Coronary artery (tissue), 2 donors: Measurements from ENCODE around the gene DIS3L2.
"Not testable (repeated sequence)": the region's sequence is repeated elsewhere in the genome, so short reads cannot be mapped to it uniquely, and the experiment has no call there.

Source experiments
- DNase-seq: peaks from one replicate; pipeline ENCODE4 v3.0.0-alpha.2; 2017; ENCODE audit warnings: low spot score
- H3K27ac ChIP-seq, 2 donors: fragments of 200-600 bp; sonication (generic); one replicate each; pipeline ENCODE4 v1.5.1; 2016 to 2019
- H3K4me3 ChIP-seq: fragments of 200-600 bp; sonication (generic); 2 replicates; pipeline ENCODE4 v1.5.1; 2016; ENCODE audit warnings: mild to moderate bottlenecking, moderate library complexity
- TF ChIP-seq, protein P1 (sequence below): fragments of 200-600 bp; sonication (generic); IDR thresholded peaks from one replicate; pipeline ENCODE4 v1.5.1; 2019; ENCODE audit warnings: antibody characterized with exemption

Gene DIS3L2

DNA sequence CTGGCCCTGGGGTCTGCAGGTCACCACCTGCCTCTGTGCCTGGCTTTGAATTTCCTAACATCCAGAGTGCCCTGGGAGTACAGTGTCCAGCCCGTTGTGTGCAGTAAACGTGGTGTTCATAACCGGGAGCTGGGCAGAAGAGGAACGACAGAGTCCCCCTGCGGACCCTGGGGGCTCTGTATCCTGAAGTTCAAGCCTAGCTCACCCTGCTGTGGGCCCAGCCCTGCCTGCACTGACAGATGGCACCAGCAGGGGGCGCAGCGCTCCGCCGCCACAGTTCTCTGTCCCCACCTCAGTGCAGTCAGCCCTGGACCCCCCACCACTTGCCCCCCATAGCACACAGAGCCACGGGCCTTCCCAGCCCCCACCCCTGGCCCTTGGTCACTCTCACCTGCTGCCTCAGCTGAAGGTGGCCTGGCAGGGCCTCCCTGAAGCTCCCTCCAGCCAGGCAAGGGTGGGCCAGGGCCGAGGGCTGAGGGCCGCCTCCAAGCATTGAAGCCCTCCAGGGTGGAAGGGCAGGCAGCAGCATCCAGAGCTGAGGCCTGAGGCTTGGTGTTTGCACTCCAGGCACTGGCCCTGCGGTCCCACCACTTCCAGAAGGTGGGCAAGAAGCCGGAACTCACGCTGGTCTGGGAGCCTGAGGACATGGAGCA lies 373.8 kb downstream of the DIS3L2 start:
- not testable (repeated sequence) for DNase-seq, H3K27ac ChIP-seq, H3K4me3 ChIP-seq

- DNase-seq = no peak
- H3K27ac ChIP-seq = no peak overlapping the region
- H3K4me3 ChIP-seq = no peak overlapping the region
- TF ChIP-seq, protein P1, sequence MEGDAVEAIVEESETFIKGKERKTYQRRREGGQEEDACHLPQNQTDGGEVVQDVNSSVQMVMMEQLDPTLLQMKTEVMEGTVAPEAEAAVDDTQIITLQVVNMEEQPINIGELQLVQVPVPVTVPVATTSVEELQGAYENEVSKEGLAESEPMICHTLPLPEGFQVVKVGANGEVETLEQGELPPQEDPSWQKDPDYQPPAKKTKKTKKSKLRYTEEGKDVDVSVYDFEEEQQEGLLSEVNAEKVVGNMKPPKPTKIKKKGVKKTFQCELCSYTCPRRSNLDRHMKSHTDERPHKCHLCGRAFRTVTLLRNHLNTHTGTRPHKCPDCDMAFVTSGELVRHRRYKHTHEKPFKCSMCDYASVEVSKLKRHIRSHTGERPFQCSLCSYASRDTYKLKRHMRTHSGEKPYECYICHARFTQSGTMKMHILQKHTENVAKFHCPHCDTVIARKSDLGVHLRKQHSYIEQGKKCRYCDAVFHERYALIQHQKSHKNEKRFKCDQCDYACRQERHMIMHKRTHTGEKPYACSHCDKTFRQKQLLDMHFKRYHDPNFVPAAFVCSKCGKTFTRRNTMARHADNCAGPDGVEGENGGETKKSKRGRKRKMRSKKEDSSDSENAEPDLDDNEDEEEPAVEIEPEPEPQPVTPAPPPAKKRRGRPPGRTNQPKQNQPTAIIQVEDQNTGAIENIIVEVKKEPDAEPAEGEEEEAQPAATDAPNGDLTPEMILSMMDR = no peak
Observed at GRCh38 chr2:232335859-232336215, 374.3 kb downstream of the DIS3L2 start.

- no peak overlapping the region for H3K4me3 ChIP-seq
- TF ChIP-seq, protein P1 = no peak
- H3K27ac ChIP-seq = no peak overlapping the region
- DNase-seq = no peak
Observed at GRCh38 chr2:232336241-232336736, 374.8 kb downstream of the DIS3L2 start.

DNA sequence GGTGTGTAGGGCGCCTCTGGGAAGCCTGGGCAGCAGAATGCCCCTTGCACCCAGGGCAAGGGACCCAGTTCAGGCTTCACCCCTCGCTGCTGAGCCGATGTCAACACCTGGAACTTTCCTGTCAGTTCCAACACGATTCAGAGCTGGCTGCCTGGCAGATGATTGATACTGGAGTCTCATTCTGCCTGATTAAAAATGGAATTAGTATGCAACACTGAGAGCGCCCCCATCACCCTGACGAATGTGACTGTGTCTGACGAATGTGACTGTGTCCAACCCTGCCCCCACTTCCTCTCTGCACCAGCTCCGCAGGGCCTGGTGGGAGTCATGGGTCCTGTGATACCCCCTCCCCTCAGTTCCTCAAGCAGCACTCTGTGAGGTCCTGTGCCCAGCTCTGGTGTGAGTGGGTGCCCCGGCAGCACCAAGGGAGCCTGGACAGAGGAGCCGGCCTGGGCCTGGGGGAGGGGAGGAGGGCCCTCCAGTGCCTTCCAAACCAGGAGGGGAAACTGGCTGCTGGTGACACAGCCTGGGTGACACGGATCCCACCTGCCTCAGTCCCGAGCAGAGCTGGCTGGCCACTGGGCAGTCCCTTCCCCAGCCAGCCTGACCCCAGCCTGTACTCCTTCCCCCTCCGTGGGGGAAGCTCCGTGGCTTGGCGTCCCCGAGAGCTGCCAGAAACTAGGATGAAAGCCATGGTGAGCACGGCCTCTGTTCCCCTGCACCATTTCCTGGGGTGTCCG lies 375.6 kb downstream of the DIS3L2 start:
- Histone ChIP-seq H3K27ac (no peak overlapping the region), H3K4me3 (no peak overlapping the region)
- no peak for DNase-seq
- TF ChIP-seq, protein P1 = no peak

DNA sequence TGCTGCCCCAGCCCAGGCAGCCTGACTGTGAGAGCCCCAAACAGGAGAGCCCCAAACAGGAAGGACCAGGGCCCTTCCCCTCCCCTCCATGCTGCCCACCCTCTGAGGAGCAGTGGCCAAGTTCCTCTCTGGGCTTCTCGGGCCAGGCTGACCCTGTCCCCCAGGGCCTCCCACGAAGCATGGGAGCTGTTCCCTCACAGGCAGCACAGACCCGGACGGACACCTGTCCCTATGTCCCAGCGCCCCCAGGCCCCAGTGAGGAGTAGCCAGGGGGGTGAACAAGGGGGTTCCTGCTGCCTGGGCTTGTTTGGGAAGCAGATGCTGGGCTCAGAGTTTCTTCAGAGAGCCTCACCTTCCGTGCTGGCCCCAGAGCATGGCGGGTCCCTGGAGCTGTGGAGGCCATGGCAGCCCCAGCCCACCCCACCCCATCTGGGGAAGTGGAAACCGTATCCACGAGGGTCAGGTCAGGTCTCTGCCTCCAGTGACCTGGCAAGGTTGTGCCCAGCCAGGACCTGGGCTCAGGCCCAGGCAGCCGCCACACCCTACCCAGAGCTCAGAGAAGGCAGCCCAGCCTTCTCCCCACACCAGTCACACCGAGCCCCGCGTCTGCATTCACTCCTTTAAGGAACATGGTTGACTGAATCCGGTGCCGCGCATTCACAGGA lies 376.7 kb downstream of the DIS3L2 start:
- DNase-seq, H3K4me3 ChIP-seq: not testable (repeated sequence)

GRCh38 chr2:232338759-232339106 lies 377.2 kb downstream of the DIS3L2 start:
- TF ChIP-seq, protein P1 = no peak
- Histone ChIP-seq H3K4me3 (no peak overlapping the region), H3K27ac (no peak overlapping the region)
- DNase-seq = no peak

More for the DNA sequence above, 376.7 kb downstream of the DIS3L2 start:
- H3K27ac ChIP-seq = not testable (repeated sequence)

DNA sequence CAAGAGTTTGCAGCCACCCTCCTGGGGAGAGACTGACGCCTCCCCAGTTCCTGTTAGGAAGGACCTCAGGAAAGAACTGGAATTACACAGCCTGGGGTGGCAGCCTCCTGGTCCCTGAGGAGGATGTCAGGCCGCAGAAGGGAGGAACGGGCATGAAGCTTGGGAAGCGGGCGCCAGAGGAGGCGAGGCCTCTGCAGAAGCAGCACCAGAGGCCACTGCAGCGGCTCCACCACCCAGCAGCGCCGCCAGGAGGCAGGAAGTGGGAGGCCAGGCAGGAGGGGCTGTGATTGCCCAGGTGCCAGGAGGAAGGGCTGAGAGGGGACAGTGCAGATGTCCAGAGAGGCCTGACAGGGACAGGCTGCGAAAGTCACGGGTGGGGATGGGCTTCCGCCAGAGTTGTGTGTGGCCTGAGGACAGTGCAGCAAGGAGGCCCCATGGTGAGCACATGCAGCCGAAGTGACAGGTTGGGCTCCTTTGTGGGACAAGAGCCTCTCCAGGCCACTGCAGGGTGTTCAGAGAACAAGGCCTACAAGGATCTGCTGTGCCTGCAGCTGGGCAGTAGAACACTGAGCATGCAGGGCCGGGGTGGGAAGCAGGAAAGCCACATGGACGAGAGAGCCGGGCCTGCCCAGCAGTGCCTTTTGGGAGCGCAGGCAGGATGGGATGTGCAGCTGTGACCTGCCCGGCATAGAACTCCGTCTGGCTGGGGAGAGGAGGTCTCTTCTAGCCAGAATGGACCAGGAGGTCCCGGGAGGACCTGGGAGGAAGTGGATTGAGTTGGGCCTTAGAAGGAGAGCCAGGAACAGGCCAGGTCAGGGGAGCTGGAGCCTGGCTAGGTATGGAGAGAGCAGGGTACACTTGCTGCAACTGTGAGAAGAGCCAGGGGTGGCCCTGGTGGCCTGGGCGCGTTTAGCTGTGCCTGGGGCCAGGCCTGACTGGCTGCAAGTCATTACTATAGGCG lies 377.9 kb downstream of the DIS3L2 start:
- TF ChIP-seq, protein P1 = no peak
- H3K27ac ChIP-seq = no peak overlapping the region
- DNase-seq = no peak
- no peak overlapping the region for H3K4me3 ChIP-seq
